Stimulated activated naive CD8-positive, alpha-beta T cell treated with anti-CD3 and anti-CD28 coated beads, Interleukin-15, amount 100 ng/mL, for 72 hours (primary cell): Measurements from ENCODE around the gene MICAL2.
A peak's percentile ranks its signal among the peaks of the same experiment; 100 is the strongest.

ENCODE experiments used
- ATAC-seq: fragments of 150-1000 bp; cut with Tn5 transposase; 2 replicates; pipeline ENCODE4 v1.10.0; 2021; ENCODE audit warnings: mild to moderate bottlenecking, moderate library complexity
- DNase-seq, 2 donors: peaks; one replicate each; pipeline ENCODE4 v3.0.0; 2021 to 2022
- H3K27ac Mint-ChIP-seq, 2 donors: one replicate each; pipeline ENCODE4 v1.8.0; 2022; ENCODE audit warnings: mild to moderate bottlenecking in 2 of 2, mixed read lengths in 2 of 2, moderate library complexity in 2 of 2
- H3K27me3 Mint-ChIP-seq: one replicate; pipeline ENCODE4 v1.8.0; 2022; ENCODE audit warnings: mixed read lengths
- H3K4me1 Mint-ChIP-seq: one replicate; pipeline ENCODE4 v1.8.0; 2022; ENCODE audit warnings: mild to moderate bottlenecking, mixed read lengths
- H3K4me3 Mint-ChIP-seq, 2 donors: one replicate each; pipeline ENCODE4 v1.8.0; 2022; ENCODE audit warnings: mild to moderate bottlenecking in 2 of 2, mixed read lengths in 2 of 2, moderate library complexity in 1 of 2
- H3K9me3 Mint-ChIP-seq, 2 donors: one replicate each; pipeline ENCODE4 v1.8.0; 2022; ENCODE audit warnings: mixed read lengths in 2 of 2

MICAL2 gene

DNA sequence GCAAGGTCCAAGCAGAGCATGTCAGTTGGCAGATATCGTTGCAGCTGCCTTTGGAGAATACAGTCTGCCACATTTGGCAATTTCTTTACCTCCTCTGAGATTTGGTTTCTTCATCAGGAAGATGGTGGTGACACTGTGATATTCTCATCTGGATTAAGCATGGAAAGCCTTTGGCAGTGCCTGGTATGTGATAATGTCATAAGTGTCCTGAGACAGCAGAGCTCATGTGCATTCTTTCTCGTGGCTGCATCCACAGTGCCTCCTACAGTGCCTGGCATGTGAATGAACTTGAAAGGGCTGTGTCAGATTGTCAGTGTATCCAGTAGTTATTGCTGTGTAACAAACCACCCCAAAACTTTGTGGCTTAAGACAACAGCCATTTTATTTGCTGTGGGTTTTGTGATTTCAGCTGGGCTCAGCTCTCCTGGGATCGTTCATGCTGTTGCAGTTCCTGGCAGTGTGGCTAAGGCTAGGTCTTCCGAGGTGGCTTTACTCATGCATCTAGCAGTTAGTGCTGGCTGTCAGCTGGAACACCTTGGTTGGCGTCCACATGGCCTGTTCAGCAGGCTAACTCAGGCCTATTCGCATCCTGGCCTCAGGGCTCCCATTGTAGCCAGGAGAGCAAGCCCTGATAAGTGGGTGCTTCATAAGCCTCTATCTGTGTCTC lies 35.7 kb upstream of the MICAL2 start:
- DNase-seq, result no peak
- no peaks in the 10 kb centered on the region for H3K9me3 Mint-ChIP-seq
- no peak overlapping the region for H3K4me3 Mint-ChIP-seq
- ATAC-seq, result no peak
- H3K4me1 Mint-ChIP-seq, result no peaks in the 10 kb centered on the region
- H3K27ac Mint-ChIP-seq, result no peak overlapping the region
- no peaks in the 10 kb centered on the region for H3K27me3 Mint-ChIP-seq

DNA sequence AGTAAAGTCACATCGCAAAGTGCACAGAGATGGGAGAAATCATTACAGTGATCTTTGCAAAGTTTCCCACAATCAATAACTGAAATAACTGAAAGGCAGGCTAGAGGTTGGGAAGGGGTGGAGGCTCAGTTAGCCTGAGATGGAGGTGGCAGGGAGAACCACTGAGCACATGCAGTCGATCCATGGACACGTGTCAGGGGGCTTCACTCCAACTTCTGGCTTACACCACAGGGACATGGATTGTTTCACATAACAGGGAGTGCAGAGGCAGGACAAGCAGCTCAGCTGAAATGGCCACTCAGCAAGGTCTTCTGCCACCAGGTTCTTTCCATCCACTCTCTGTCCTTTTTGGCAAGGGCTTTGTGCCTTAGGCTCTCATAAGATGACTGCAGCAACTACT lies 35.1 kb upstream of the MICAL2 start:
- Mint-ChIP-seq H3K27me3 (no peaks in the 10 kb centered on the region), H3K9me3 (no peaks in the 10 kb centered on the region), H3K4me1 (no peaks in the 10 kb centered on the region), H3K27ac (no peak overlapping the region), H3K4me3 (no peak overlapping the region)
- DNase-seq, result no peak
- no peak for ATAC-seq

GRCh38 chr11:12075822-12076821 lies 34.3 kb upstream of the MICAL2 start:
- no peak overlapping the region for H3K27ac Mint-ChIP-seq
- H3K4me3 Mint-ChIP-seq, result no peak overlapping the region
- DNase-seq, result no peak
- no peaks in the 10 kb centered on the region for H3K4me1 Mint-ChIP-seq
- ATAC-seq, result no peak
- no peaks in the 10 kb centered on the region for H3K9me3 Mint-ChIP-seq
- H3K27me3 Mint-ChIP-seq, result no peaks in the 10 kb centered on the region

- DNase-seq (no peak), ATAC-seq (no peak)
- H3K4me3 Mint-ChIP-seq, result no peak overlapping the region
- H3K9me3 Mint-ChIP-seq, result no peaks in the 10 kb centered on the region
- H3K4me1 Mint-ChIP-seq, result no peaks in the 10 kb centered on the region
- H3K27ac Mint-ChIP-seq, result no peak overlapping the region
- H3K27me3 Mint-ChIP-seq, result no peaks in the 10 kb centered on the region
Observed at GRCh38 chr11:12076840-12077534, 33.4 kb upstream of the MICAL2 start.

DNA sequence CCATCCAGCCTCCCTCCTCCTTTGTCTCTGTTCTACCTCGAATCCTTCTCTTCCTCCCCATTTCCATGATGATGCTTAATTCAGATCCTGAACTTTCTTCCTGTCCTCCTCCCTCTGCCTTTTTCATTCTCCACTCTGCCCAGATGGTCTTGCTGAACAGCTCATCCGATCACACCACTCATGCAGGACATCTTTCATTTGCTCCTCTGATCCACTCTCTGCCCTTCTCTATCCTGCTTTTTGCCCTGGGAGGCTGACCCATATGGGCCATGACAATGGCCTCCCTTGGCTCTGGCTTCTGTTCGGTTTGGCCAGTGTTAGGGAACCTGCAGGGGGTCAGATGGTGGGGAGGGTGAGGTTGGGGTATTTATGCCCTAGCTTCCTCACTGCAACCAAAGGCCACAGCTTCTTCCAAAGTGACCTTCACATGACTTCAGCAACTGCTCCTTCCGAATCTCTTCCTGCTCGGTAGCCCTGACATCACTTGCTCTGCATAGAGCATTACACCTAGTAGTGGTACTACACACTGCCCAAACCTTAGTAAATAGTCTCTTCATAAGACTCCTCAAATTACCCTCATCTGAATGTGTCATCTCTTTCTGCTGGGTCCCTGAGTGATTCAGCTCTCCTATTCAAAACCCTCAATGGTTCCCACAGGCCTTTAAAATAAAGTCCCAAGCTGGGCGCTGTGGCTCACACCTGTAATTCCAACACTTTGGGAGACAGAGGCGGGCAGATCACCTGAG lies 32.7 kb upstream of the MICAL2 start:
- Mint-ChIP-seq H3K9me3 (no peaks in the 10 kb centered on the region), H3K4me3 (no peak overlapping the region), H3K27ac (peak overlapping the region in 1 of 2 donors; percentile 36), H3K27me3 (no peaks in the 10 kb centered on the region), H3K4me1 (no peaks in the 10 kb centered on the region)
- no peak for DNase-seq
- no peak for ATAC-seq

DNA sequence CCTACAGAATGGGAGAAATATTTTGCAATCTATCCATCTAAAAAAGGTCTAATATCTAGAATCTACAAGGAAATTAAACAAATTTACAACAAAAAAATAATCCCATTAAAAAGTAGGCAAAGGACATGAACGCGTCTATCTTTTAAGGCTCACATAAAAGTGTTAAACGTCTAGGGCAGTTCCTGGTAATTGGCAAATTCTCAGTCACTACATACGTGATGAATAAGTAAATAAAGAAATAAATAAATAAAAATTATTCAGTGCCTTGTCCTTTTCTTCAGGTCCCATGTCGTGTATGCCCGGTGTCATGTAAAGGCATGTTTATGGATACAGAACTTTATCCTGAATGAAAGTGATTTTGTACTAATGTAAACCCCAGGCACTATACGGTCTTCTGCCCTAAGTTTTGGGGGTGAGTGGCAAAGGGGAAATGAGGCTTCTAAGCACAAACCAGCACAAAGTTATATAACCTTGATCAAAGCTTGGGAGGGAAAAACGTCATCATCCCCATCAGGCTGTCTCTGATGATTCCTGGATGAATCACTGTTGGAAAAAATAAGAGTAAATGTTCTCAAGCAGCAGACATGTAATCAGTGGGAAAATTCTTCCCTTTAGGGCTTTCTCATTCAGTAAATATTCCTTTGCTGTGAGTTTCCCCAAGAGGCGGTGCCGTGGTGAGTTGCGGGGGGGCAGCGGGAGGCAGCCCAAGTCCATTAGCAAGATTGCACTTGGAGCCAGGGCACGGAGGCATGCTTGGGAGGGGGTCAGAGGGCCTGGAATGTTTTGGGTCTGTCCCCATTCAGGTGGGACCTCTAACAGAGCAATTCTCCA lies 30.4 kb upstream of the MICAL2 start:
- H3K4me1 Mint-ChIP-seq, result peaks cover 9% of the 10 kb centered on the region
- no peak overlapping the region for H3K4me3 Mint-ChIP-seq
- H3K27me3 Mint-ChIP-seq, result no peaks in the 10 kb centered on the region
- ATAC-seq, result no peak
- H3K27ac Mint-ChIP-seq, result no peak overlapping the region
- no peak for DNase-seq
- peaks cover 0 to 4% of the 10 kb centered on the region in 2 donors for H3K9me3 Mint-ChIP-seq

- Mint-ChIP-seq H3K27ac (no peak overlapping the region), H3K4me3 (no peak overlapping the region), H3K27me3 (no peaks in the 10 kb centered on the region), H3K4me1 (peaks cover 41% of the 10 kb centered on the region), H3K9me3 (peaks cover 0 to 4% of the 10 kb centered on the region in 2 donors)
- DNase-seq (no peak), ATAC-seq (no peak)
Observed at GRCh38 chr11:12083380-12083779, 27.0 kb upstream of the MICAL2 start.

- Mint-ChIP-seq H3K27ac (no peak overlapping the region), H3K4me3 (no peak overlapping the region), H3K27me3 (no peaks in the 10 kb centered on the region)
Observed at GRCh38 chr11:12084256-12084655, 26.1 kb upstream of the MICAL2 start.

GRCh38 chr11:12085371-12086251 lies 24.8 kb upstream of the MICAL2 start:
- Mint-ChIP-seq H3K9me3 (peaks cover 0 to 4% of the 10 kb centered on the region in 2 donors), H3K27ac (peak overlapping the region in 1 of 2 donors; percentile 86), H3K4me3 (no peak overlapping the region), H3K27me3 (no peaks in the 10 kb centered on the region), H3K4me1 (peaks cover 63% of the 10 kb centered on the region)
- no peak for ATAC-seq
- no peak for DNase-seq

More at GRCh38 chr11:12084256-12084655, 26.1 kb upstream of the MICAL2 start:
- H3K9me3 Mint-ChIP-seq, result peaks cover 0 to 4% of the 10 kb centered on the region in 2 donors
- H3K4me1 Mint-ChIP-seq, result peaks cover 49% of the 10 kb centered on the region
- ATAC-seq (no peak), DNase-seq (no peak)

- DNase-seq (no peak), ATAC-seq (no peak)
- Mint-ChIP-seq H3K4me3 (peak overlapping the region; percentile 12 to 18), H3K4me1 (peaks cover 67% of the 10 kb centered on the region), H3K27me3 (no peaks in the 10 kb centered on the region), H3K9me3 (peaks cover 0 to 4% of the 10 kb centered on the region in 2 donors), H3K27ac (peak overlapping the region in 1 of 2 donors; percentile 86)
Observed at GRCh38 chr11:12086271-12087074, 23.9 kb upstream of the MICAL2 start.

DNA sequence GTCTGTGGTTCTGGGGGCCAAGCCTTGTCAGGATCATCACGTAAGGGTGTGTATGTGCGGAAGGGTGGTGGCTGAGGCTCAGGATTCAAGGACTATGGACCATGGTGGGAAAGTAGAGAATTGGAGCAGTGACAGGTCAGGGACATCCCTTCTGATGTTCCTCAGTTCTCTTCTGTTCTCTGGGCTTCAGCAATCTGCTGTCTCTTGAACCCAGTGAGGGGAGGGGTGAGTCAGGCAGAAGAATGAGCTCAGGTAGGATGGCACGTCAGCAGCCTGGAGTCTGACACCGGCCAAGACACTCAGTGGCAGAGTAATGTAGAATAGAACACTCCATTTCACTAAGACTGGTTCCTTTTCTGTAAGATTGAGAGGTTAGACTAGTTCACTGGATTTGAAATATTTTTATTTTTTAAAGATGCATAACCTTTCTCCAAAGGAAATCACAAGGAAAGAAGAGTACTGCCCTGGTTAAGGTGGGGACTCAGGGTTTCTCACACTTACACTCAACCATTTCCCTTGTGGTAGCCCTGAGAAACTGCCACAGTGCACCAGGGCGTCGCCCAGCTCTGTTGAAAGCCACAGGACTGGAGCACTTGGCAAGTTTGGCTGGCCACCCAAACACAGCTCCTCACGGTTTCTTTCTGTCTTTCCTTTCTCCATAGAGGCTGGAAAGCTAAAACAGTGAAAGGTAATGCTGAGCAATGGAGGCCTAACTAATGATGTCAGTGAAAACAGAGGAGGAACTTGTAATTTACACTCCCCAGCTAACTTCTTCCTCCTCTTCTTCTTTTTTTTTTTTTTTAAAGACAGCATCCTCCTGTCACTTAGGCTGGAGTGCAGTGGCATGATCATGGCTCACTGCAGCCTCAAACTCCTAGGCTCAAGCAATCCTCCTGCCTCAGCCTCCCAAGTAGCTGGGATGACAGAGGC lies 23.1 kb upstream of the MICAL2 start:
- H3K4me3 Mint-ChIP-seq, result peak overlapping the region; percentile 17 to 20
- peak; percentile 41 to 56 for DNase-seq
- peak overlapping the region in 1 of 2 donors; percentile 72 for H3K27ac Mint-ChIP-seq
- peaks cover 0 to 4% of the 10 kb centered on the region in 2 donors for H3K9me3 Mint-ChIP-seq
- peaks cover 72% of the 10 kb centered on the region for H3K4me1 Mint-ChIP-seq
- ATAC-seq, result peak; percentile 95
- peaks cover 1% of the 10 kb centered on the region for H3K27me3 Mint-ChIP-seq

- Mint-ChIP-seq H3K4me1 (peaks cover 72% of the 10 kb centered on the region), H3K4me3 (peak overlapping the region in 1 of 2 donors; percentile 5), H3K9me3 (peaks cover 0 to 4% of the 10 kb centered on the region in 2 donors), H3K27me3 (peaks cover 9% of the 10 kb centered on the region), H3K27ac (no peak overlapping the region)
- ATAC-seq (peak; percentile 8), DNase-seq (no peak)
Observed at GRCh38 chr11:12088047-12088481, 22.3 kb upstream of the MICAL2 start.
